ENCODE data around the gene EID2B.

Gene EID2B

GRCh38 chr19:39498798-39499642, 33.6 kb downstream of the EID2B start, which contains the start of gene DLL3:
DLL3 (plus strand) TSS chr19:39498947; CDS start chr19:39498975, 28 bp downstream.
- no peak for DNase-seq (ENCODE audit: low spot score)

- DNase-seq (ENCODE audit: low spot score), result no peak
Measured at GRCh38 chr19:39497996-39498797, 34.5 kb downstream of the EID2B start.

GRCh38 chr19:39497701-39497995, 35.0 kb downstream of the EID2B start:
- no peak for DNase-seq (ENCODE audit: low spot score)

GRCh38 chr19:39496063-39496462, 36.6 kb downstream of the EID2B start:
- no peak for DNase-seq (ENCODE audit: low spot score)

GRCh38 chr19:39494661-39495060, 38.0 kb downstream of the EID2B start:
- no peak for DNase-seq (ENCODE audit: low spot score)

- DNase-seq (ENCODE audit: low spot score), result no peak
Measured at GRCh38 chr19:39492788-39493187, 39.9 kb downstream of the EID2B start.

GRCh38 chr19:39492225-39492624, 40.4 kb downstream of the EID2B start:
- DNase-seq (ENCODE audit: low spot score), result no peak

GRCh38 chr19:39489756-39490155, 42.9 kb downstream of the EID2B start:
- no peak for DNase-seq (ENCODE audit: low spot score)

GRCh38 chr19:39483141-39483540, 49.5 kb downstream of the EID2B start:
- no peak for DNase-seq (ENCODE audit: low spot score)

GRCh38 chr19:39481676-39482075, 51.0 kb downstream of the EID2B start:
- DNase-seq (ENCODE audit: low spot score), result no peak

GRCh38 chr19:39481229-39481545, 51.5 kb downstream of the EID2B start:
- no peak for DNase-seq (ENCODE audit: low spot score)
